ENCODE data around the gene RSPH6A. TPM values are rescaled to one million over a fixed set of nuclear protein-coding genes. Genes with fewer than 3 reads are reported as not detected.

Gene RSPH6A
- total RNA-seq, 1 donor from 2014 or later = 0.56 TPM

GRCh38 chr19:45784096-45784495, 31.0 kb downstream of the RSPH6A start:
- peaks cover 27% of the 10 kb centered on the region for H3K4me1 Mint-ChIP-seq
- no peaks in the 10 kb centered on the region for H3K27me3 Mint-ChIP-seq (ENCODE audit: low read depth)
- H3K36me3 Mint-ChIP-seq = peaks cover 20% of the 10 kb centered on the region
- H3K9me3 Mint-ChIP-seq = no peaks in the 10 kb centered on the region
- no peak overlapping the region for H3K4me3 Mint-ChIP-seq
- no peak for DNase-seq (ENCODE audit: low spot score in 2 of 2, unreplicated experiment in 2 of 2)
- H3K27ac Mint-ChIP-seq = peak overlapping the region; percentile 85
- TF ChIP-seq CTCF (IDR thresholded peaks at IDR 0.05; ENCODE audit: unreplicated experiment) = no peak

GRCh38 chr19:45782820-45783785, 32.0 kb downstream of the RSPH6A start:
- no peak for DNase-seq (ENCODE audit: low spot score in 2 of 2, unreplicated experiment in 2 of 2)
- no peaks in the 10 kb centered on the region for H3K27me3 Mint-ChIP-seq (ENCODE audit: low read depth)
- peak overlapping the region; percentile 45 for H3K4me3 Mint-ChIP-seq
- no peaks in the 10 kb centered on the region for H3K9me3 Mint-ChIP-seq
- peak overlapping the region; percentile 85 for H3K27ac Mint-ChIP-seq
- no peak for TF ChIP-seq CTCF (IDR thresholded peaks at IDR 0.05; ENCODE audit: unreplicated experiment)
- H3K36me3 Mint-ChIP-seq = peaks cover 13% of the 10 kb centered on the region
- H3K4me1 Mint-ChIP-seq = peaks cover 34% of the 10 kb centered on the region

GRCh38 chr19:45782162-45782691, 32.9 kb downstream of the RSPH6A start, which contains the start of gene DMPK:
TSS of gene DMPK (minus strand) at chr19:45782490. CDS start at chr19:45782352, 138 bp downstream.
- no peak for TF ChIP-seq CTCF (IDR thresholded peaks at IDR 0.05; ENCODE audit: unreplicated experiment)

GRCh38 chr19:45781214-45782161, 33.6 kb downstream of the RSPH6A start:
- TF ChIP-seq CTCF (IDR thresholded peaks at IDR 0.05; ENCODE audit: unreplicated experiment) = no peak
- H3K4me1 Mint-ChIP-seq = peaks cover 34% of the 10 kb centered on the region
- no peaks in the 10 kb centered on the region for H3K27me3 Mint-ChIP-seq (ENCODE audit: low read depth)
- peak overlapping the region; percentile 46 for H3K4me3 Mint-ChIP-seq
- H3K9me3 Mint-ChIP-seq = no peaks in the 10 kb centered on the region
- DNase-seq (ENCODE audit: low spot score in 2 of 2, unreplicated experiment in 2 of 2) = no peak
- H3K27ac Mint-ChIP-seq = no peak overlapping the region
- H3K36me3 Mint-ChIP-seq = peaks cover 14% of the 10 kb centered on the region

More at GRCh38 chr19:45782162-45782691, 32.9 kb downstream of the RSPH6A start, which contains the start of gene DMPK:
- Mint-ChIP-seq H3K36me3 (peaks cover 12% of the 10 kb centered on the region), H3K9me3 (no peaks in the 10 kb centered on the region), H3K4me1 (peaks cover 34% of the 10 kb centered on the region), H3K4me3 (peak within 1 kb of the TSS; percentile 46), H3K27me3 (ENCODE audit: low read depth) (no peaks in the 10 kb centered on the region), H3K27ac (peak within 1 kb of the TSS; percentile 85)
- DNase-seq (ENCODE audit: low spot score in 2 of 2, unreplicated experiment in 2 of 2) = no peak
